GM19193 (cell line): ENCODE measurements around the gene ABCB7.
A peak's percentile ranks its signal among the peaks of the same experiment; 100 is the strongest.

ENCODE experiments used
- POLR2A ChIP-seq: IDR thresholded peaks from 4 replicates; pipeline ENCODE4 v1.6.1; 2011; ENCODE audit not compliant: insufficient read depth, insufficient read length; ENCODE audit errors: extremely low read depth

ABCB7 gene

GRCh38 chrX:75155827-75156525 is at the start of gene ABCB7:
Gene ABCB7 (minus strand): TSS chrX:75156283. CDS start chrX:75156272, 11 bp downstream.
- TF ChIP-seq POLR2A, result peak; percentile 73

GRCh38 chrX:75181721-75182120 is 25.6 kb upstream of the ABCB7 start:
- no peak for TF ChIP-seq POLR2A

DNA sequence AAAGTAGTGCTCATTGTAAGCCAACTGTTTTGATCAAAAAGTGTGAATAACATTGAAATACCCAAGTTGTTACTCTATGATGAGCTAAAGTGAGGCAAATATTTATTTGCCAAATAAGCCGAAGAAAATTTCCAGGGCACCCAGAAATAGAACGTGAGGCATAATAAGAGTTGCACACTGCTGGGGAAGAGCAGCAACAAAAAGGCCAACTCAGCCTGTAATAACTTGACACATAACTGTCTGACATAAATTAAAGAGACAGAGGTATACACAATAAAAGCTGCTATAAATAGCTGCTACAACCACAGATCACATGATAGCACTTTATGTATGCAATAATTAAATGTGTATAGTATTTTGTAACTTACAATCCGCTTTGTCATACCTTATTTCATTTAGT is 2.0 kb upstream of the ABCB7 start:
- no peak for TF ChIP-seq POLR2A

GRCh38 chrX:75156531-75156945 is 455 bp upstream of the ABCB7 start:
- TF ChIP-seq POLR2A, result no peak

DNA sequence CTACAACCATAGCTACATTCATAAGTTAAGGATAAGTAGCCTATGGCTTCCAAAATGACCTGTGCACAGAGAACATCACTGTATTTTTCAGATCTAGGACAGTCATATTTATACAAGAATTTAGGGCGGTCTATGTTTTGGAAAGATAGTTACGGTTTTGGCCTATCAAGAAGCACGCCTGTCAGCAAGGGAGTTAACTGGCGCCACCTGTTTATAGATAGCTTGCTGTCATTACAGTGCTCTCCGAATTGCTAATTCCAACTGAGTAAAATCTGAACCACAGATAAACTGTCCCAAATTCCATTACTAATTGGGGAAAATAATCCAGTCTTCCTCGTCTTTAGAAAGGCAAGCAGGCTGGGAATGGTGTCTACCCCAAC is 646 bp downstream of the ABCB7 start:
- TF ChIP-seq POLR2A, result no peak

DNA sequence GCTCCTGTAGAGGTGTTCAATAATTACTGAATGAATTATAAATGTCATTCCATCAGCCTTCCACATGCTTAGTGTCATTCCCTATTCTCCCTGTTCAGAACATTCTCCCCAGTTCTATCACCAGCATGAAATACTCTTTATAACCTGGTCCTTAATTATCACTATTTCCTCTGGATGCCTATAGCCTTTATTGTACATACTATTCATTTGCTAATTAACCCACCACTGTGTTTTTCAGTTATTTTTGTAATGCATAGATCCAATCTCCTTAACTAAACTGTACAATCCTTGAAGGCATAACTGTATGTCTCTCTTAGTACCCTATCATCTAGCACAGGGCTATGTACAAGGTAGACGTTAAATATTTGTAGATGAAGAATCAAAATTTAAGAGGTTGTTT is 1.2 kb downstream of the ABCB7 start:
- TF ChIP-seq POLR2A, result no peak

- TF ChIP-seq POLR2A, result no peak
Measured at GRCh38 chrX:75151827-75152592, 4.1 kb downstream of the ABCB7 start.

GRCh38 chrX:75149654-75150053 is 6.4 kb downstream of the ABCB7 start:
- no peak for TF ChIP-seq POLR2A

DNA sequence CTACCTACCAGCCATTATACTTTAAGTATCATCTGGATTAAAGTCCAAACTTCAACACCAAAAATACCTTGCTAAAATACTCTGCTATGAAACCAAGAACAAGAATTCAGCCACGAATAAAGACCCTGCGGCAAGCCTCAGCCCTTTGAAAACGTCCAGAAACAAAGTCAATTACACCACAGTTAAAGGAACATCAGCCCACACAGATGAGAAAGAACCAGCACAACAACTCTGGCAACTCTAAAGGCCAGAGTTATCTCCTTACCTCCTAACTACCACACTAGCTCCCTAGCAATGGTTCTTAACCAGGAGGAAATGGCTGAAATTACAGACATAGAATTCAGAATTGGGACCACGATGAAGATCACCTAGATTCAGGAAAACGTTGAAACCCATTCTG is 23.4 kb downstream of the ABCB7 start:
- no peak for TF ChIP-seq POLR2A

GRCh38 chrX:75131973-75132627 is 24.0 kb downstream of the ABCB7 start:
- TF ChIP-seq POLR2A, result no peak

DNA sequence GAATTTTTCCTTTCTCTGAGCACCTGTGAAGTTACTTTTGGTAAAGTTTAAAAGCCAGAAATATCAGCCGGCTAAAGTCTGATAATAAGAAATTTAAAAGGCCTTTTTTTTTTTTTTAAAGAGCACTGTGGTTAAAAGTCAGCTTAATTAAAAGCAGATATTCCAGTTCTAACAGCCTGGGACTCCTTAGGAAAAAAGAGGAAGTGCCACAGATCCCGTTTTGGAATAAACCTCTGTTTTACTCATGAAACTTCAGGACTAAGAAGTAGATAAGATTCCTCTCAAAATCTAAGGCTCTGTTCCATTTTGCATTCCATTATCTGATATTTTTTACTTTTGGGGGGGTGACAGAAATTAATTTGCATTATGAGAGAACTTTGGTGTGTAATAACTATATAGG is 37.8 kb downstream of the ABCB7 start:
- TF ChIP-seq POLR2A, result no peak

- no peak for TF ChIP-seq POLR2A
Measured at GRCh38 chrX:75115707-75116413, 40.2 kb downstream of the ABCB7 start.

DNA sequence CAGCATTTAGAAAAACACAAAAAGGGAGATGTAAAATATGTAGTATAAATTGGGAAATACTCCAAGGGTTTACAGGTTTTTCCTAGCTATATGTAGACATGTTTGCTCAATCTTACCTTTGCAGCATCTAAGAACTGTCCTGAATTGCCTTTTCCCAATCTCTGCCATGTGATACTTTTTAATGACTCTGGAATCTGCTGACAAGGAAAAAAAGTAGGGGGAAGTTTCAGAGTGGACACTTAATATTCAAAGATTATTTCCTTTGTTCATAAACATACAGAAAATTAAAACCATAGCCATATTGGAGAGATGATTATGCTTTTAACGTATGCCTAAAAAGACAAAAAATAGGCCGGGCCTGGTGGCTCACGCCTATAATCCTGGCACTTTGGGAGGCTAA is 41.4 kb downstream of the ABCB7 start:
- no peak for TF ChIP-seq POLR2A

DNA sequence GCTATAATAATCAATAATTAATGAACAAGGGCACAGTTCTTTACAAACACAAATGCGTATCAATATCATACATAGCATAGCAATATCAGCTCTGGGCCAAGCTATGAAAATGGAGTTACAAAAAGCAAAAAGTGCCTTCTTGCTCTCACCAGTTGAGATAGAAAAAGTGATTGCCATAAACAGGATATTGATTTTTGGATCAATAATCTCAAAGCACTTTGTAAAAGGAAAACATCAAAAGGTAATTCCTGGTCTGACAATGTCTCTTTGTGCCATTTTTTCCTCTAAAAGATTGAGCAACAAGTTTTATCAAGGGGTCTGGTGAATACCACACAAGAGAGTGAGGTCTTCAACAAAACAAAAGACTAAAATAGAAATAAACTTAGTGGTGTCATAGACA is 42.4 kb downstream of the ABCB7 start:
- no peak for TF ChIP-seq POLR2A

GRCh38 chrX:75107863-75108509 is 48.1 kb downstream of the ABCB7 start:
- TF ChIP-seq POLR2A, result no peak
